ENCODE data around the gene PTPA.
A peak's percentile ranks its signal among the peaks of the same experiment; 100 is the strongest.

Gene PTPA

DNA sequence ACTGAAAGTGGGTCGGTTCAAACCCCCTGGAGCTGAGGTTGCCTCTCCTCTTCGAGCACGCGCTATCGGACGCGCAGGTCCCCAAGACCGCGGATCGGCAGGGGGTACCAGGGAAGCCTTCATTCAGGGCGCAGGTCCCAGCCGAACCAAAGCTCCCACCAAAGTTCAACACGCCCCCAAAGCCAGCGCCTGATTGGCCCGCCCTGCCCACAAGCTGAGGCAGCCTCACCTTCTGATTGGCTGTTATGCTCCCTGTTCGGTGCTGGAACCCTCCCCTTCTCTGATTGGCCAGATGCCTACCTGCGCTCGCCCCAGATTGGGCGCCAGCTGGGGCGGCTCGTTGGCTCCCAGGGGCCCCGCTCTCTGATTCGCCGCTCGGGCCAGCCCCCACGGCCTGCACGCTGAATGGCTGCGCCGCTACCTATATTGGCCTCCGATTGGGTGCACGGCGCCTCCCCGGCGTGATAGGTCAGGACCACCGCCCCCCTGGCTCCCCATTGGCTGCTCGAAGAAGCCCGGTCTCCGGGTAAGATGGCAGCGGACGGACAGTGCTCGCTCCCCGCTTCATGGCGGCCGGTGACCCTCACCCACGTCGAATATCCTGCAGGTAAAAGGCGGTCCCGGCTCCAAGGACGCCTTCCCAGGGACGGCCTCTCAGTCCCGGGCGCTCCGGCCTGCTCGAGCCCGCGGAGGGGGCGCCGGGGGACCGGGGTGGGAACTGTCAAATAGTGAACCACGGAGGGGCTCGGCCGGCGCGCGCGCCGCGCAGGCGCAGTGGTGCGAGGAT, 30.4 kb upstream of the PTPA start, which contains the start of gene DOLPP1:
TSS of gene DOLPP1 (plus strand) at position 511 of the 787 bp plus-strand sequence. CDS start at position 532, 21 bp downstream.
- 0 out of 2 replicates have a peak, but pooled peaks have one; percentile 28 for TF ChIP-seq TAF1 (IDR thresholded peaks at IDR 0.05; ENCODE audit: borderline replicate concordance, insufficient read depth, low read length)
- TF ChIP-seq REST (IDR thresholded peaks at IDR 0.05; ENCODE audit: insufficient read depth in 1 of 2, low read depth in 2 of 2, low read length in 2 of 2): peak in 1 of 2 experiments; percentile 36; a peak in 1 of 4 replicates
- no peak for TF ChIP-seq FOXP2 (optimal IDR thresholded peaks at IDR 0.05; ENCODE audit: borderline replicate concordance, extremely low read depth, extremely low read length, insufficient read depth)
- TF ChIP-seq SIN3A (IDR thresholded peaks at IDR 0.05; ENCODE audit: borderline replicate concordance, insufficient read depth, low read length): no peak
- TF ChIP-seq POLR2AphosphoS5 (IDR thresholded peaks at IDR 0.05; ENCODE audit: low read depth, low read length): peak; percentile 66

- TF ChIP-seq SIN3A (IDR thresholded peaks at IDR 0.05; ENCODE audit: borderline replicate concordance, insufficient read depth, low read length): no peak
- no peak for TF ChIP-seq POLR2AphosphoS5 (IDR thresholded peaks at IDR 0.05; ENCODE audit: low read depth, low read length)
- no peak for TF ChIP-seq FOXP2 (optimal IDR thresholded peaks at IDR 0.05; ENCODE audit: borderline replicate concordance, extremely low read depth, extremely low read length, insufficient read depth)
- no peak for TF ChIP-seq TAF1 (IDR thresholded peaks at IDR 0.05; ENCODE audit: borderline replicate concordance, insufficient read depth, low read length)
- TF ChIP-seq REST (IDR thresholded peaks at IDR 0.05; ENCODE audit: insufficient read depth in 1 of 2, low read depth in 2 of 2, low read length in 2 of 2): no peak
These were observed 29.8 kb upstream of the PTPA start for GRCh38 chr9:129081388-129081904.

GRCh38 chr9:129084087-129084486, 27.1 kb upstream of the PTPA start:
- no peak for TF ChIP-seq POLR2AphosphoS5 (IDR thresholded peaks at IDR 0.05; ENCODE audit: low read depth, low read length)
- no peak for TF ChIP-seq TAF1 (IDR thresholded peaks at IDR 0.05; ENCODE audit: borderline replicate concordance, insufficient read depth, low read length)
- no peak for TF ChIP-seq SIN3A (IDR thresholded peaks at IDR 0.05; ENCODE audit: borderline replicate concordance, insufficient read depth, low read length)
- no peak for TF ChIP-seq FOXP2 (optimal IDR thresholded peaks at IDR 0.05; ENCODE audit: borderline replicate concordance, extremely low read depth, extremely low read length, insufficient read depth)
- TF ChIP-seq REST (IDR thresholded peaks at IDR 0.05; ENCODE audit: insufficient read depth in 1 of 2, low read depth in 2 of 2, low read length in 2 of 2): no peak

- TF ChIP-seq FOXP2 (optimal IDR thresholded peaks at IDR 0.05; ENCODE audit: borderline replicate concordance, extremely low read depth, extremely low read length, insufficient read depth): no peak
- no peak for TF ChIP-seq TAF1 (IDR thresholded peaks at IDR 0.05; ENCODE audit: borderline replicate concordance, insufficient read depth, low read length)
- TF ChIP-seq SIN3A (IDR thresholded peaks at IDR 0.05; ENCODE audit: borderline replicate concordance, insufficient read depth, low read length): no peak
- TF ChIP-seq REST (IDR thresholded peaks at IDR 0.05; ENCODE audit: insufficient read depth in 1 of 2, low read depth in 2 of 2, low read length in 2 of 2): no peak
- TF ChIP-seq POLR2AphosphoS5 (IDR thresholded peaks at IDR 0.05; ENCODE audit: low read depth, low read length): no peak
These were observed 22.0 kb upstream of the PTPA start for GRCh38 chr9:129089246-129089645.
